Testis (tissue), 3 donors: ENCODE measurements around the gene IRX5. TPM values are rescaled to one million over a fixed set of nuclear protein-coding genes. Genes with fewer than 3 reads are reported as not detected.

ENCODE experiments used
- DNase-seq: peaks from one replicate; pipeline ENCODE4 v3.0.0-alpha.2; 2019
- H3K27ac ChIP-seq, 2 donors: fragments of 200-600 bp; sonication (generic); one replicate each; pipeline ENCODE4 v1.5.1; 2019
- H3K27me3 ChIP-seq: fragments of 200-600 bp; sonication (generic); one replicate; pipeline ENCODE4 v1.5.1; 2019
- H3K36me3 ChIP-seq: fragments of 200-600 bp; sonication (generic); one replicate; pipeline ENCODE4 v1.5.1; 2017; ENCODE audit warnings: low read depth; ENCODE audit errors: missing control alignments
- H3K4me1 ChIP-seq: fragments of 200-600 bp; sonication (generic); one replicate; pipeline ENCODE4 v1.5.1; 2019
- H3K4me3 ChIP-seq, 2 donors: fragments of 200-600 bp; sonication (generic); one replicate each; pipeline ENCODE4 v1.5.1; 2017 to 2019
- H3K9me3 ChIP-seq: fragments of 200-600 bp; sonication (generic); one replicate; pipeline ENCODE4 v1.5.1; 2017
- POLR2A ChIP-seq: fragments of 450-650 bp; IDR thresholded peaks from one replicate; pipeline ENCODE4 v1.6.1; 2017; ENCODE audit warnings: antibody characterized with exemption, mild to moderate bottlenecking, moderate library complexity
- WGBS, 2 donors: methylation state at CpG; one replicate each; pipeline ENCODE4 v1.1.5; 2018; 5-methylcytosine and 5-hydroxymethylcytosine counted together
- intact Hi-C: fragments of 100-400 bp; cut with DNase I; formaldehyde crosslinking; loops from one replicate; pipeline ENCODE4 v1.15.1; 2023; ENCODE audit warnings: low total_unique reads
- polyA plus RNA-seq: library from polyadenylated mRNA; stranded (reverse); fragments of 350-450 nt; fragmentation: Illumina TruSeq; extraction: RNeasy Lipid Tissue Mini Kit (QIAGEN cat#74804); gene quantifications from one replicate; pipeline ENCODE4 v1.2.3, GENCODE V29; 2014; ENCODE audit warnings: low read depth, low replicate concordance; ENCODE audit not compliant: insufficient read depth
- total RNA-seq, 2 donors: library from RNA; depleted of rRNA; stranded (reverse); fragments of >200 nt; gene quantifications; one replicate each; pipeline ENCODE4 v1.2.3, GENCODE V29; 2016
- TF ChIP-seq, protein P1 (sequence below), 3 experiments: fragments of 450-650 bp in 2 of 3; fragments of 200-600 bp in 1 of 3; sonication (generic) in 1 of 3; IDR thresholded peaks; one replicate each; pipeline ENCODE4 v1.5.1; 2016 to 2019; ENCODE audit warnings: antibody characterized with exemption in 3 of 3, mild to moderate bottlenecking in 2 of 3, moderate library complexity in 1 of 3

The IRX5 gene
- total and polyA plus RNA-seq, 3 donors from 2014 or later, result 2.3 to 5.7 (median 2.9) TPM

DNA sequence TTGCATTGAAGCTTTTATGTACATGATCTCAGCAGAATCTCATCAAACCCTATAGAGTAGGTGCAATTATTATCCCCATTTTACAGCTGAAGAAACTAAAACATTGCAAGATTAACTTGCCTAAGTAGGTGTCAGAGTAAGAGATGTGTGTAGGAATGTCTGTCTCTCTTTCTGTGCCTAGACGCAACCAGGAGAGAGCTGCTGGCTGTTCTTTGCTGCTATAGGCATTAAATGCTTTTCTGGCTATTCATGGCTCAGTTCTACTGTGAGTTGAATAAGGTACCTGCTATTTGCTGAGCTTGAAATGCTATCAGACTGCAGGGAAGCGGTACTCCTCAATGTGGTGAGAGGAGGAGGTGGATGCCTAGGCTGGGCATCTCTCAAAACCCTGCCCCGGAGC, 17.0 kb downstream of the IRX5 start:
- Histone ChIP-seq H3K36me3 (no peaks in the 10 kb centered on the region), H3K27me3 (no peaks in the 10 kb centered on the region), H3K4me3 (no peak overlapping the region), H3K4me1 (no peaks in the 10 kb centered on the region), H3K27ac (no peak overlapping the region), H3K9me3 (no peaks in the 10 kb centered on the region)
- TF ChIP-seq POLR2A, result no peak
- TF ChIP-seq, protein P1, sequence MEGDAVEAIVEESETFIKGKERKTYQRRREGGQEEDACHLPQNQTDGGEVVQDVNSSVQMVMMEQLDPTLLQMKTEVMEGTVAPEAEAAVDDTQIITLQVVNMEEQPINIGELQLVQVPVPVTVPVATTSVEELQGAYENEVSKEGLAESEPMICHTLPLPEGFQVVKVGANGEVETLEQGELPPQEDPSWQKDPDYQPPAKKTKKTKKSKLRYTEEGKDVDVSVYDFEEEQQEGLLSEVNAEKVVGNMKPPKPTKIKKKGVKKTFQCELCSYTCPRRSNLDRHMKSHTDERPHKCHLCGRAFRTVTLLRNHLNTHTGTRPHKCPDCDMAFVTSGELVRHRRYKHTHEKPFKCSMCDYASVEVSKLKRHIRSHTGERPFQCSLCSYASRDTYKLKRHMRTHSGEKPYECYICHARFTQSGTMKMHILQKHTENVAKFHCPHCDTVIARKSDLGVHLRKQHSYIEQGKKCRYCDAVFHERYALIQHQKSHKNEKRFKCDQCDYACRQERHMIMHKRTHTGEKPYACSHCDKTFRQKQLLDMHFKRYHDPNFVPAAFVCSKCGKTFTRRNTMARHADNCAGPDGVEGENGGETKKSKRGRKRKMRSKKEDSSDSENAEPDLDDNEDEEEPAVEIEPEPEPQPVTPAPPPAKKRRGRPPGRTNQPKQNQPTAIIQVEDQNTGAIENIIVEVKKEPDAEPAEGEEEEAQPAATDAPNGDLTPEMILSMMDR (IDR thresholded peaks at IDR 0.05), result no peak
- intact Hi-C loops, result no loop called here
- 78 to 86% methylated on average over 3 of the region's 3 CpGs for WGBS, 2 donors
- no peak for DNase-seq

GRCh38 chr16:54952195-54952594, 21.5 kb downstream of the IRX5 start:
- Histone ChIP-seq H3K4me1 (no peaks in the 10 kb centered on the region), H3K36me3 (no peaks in the 10 kb centered on the region), H3K4me3 (no peak overlapping the region), H3K9me3 (no peaks in the 10 kb centered on the region), H3K27me3 (no peaks in the 10 kb centered on the region), H3K27ac (no peak overlapping the region)
- WGBS, 2 donors, result 64 to 69% methylated on average over 4 of the region's 4 CpGs
- no peak for TF ChIP-seq POLR2A
- TF ChIP-seq, protein P1 (IDR thresholded peaks at IDR 0.05), result no peak
- intact Hi-C loops, result no loop called here
- no peak for DNase-seq

- Histone ChIP-seq H3K4me1 (no peaks in the 10 kb centered on the region), H3K27ac (no peak overlapping the region), H3K4me3 (no peak overlapping the region), H3K36me3 (no peaks in the 10 kb centered on the region), H3K9me3 (no peaks in the 10 kb centered on the region), H3K27me3 (no peaks in the 10 kb centered on the region)
- intact Hi-C loops, result no loop called here
- TF ChIP-seq, protein P1 (IDR thresholded peaks at IDR 0.05), result no peak
- no peak for TF ChIP-seq POLR2A
- WGBS, 2 donors, result 88 to 96% methylated on average over 3 of the region's 3 CpGs
- no peak for DNase-seq
Observed at GRCh38 chr16:54953461-54953860, 22.8 kb downstream of the IRX5 start.

GRCh38 chr16:54954220-54954619, 23.6 kb downstream of the IRX5 start:
- 57 to 59% methylated on average over 3 of the region's 3 CpGs for WGBS, 2 donors
- intact Hi-C loops, result no loop called here
- Histone ChIP-seq H3K36me3 (no peaks in the 10 kb centered on the region), H3K9me3 (no peaks in the 10 kb centered on the region), H3K27ac (no peak overlapping the region), H3K27me3 (no peaks in the 10 kb centered on the region), H3K4me3 (no peak overlapping the region), H3K4me1 (no peaks in the 10 kb centered on the region)
- TF ChIP-seq, protein P1 (IDR thresholded peaks at IDR 0.05), result no peak
- no peak for TF ChIP-seq POLR2A
- DNase-seq, result no peak

DNA sequence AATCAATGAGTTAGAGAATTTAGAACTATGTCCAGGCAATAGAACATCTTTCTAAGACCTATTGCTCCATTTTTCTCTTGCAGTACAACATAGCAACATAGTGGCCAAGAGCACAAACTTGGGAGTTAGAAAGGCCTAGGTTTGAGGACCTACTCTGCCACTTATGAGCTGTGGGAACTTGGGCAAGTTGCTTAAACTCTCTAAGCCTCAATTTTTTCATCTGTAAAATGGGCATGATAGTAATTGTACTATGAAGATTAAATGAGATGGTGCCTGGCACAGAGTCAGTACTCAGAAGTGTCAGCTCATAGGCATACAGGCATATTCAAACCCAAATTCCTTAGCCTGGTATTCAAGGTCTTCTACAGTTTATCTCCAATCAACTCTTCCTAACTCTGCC, 25.1 kb downstream of the IRX5 start:
- Histone ChIP-seq H3K27ac (no peak overlapping the region), H3K4me1 (no peaks in the 10 kb centered on the region), H3K27me3 (no peaks in the 10 kb centered on the region), H3K9me3 (no peaks in the 10 kb centered on the region), H3K36me3 (no peaks in the 10 kb centered on the region), H3K4me3 (no peak overlapping the region)
- TF ChIP-seq, protein P1 (IDR thresholded peaks at IDR 0.05), result no peak
- TF ChIP-seq POLR2A, result no peak
- intact Hi-C loops, result no loop called here
- no peak for DNase-seq
